Astrocyte of the spinal cord (primary cell): ENCODE results near the gene ACSL3.

ENCODE experiments used
- DNase-seq: peaks from one replicate; pipeline ENCODE4 v3.0.0; 2011; ENCODE audit warnings: low read depth, low spot score
- H3K4me3 ChIP-seq: 2 replicates; pipeline ENCODE4 v1.5.1; 2011; ENCODE audit warnings: low read depth, mild to moderate bottlenecking, low read length, moderate library complexity
- CTCF ChIP-seq: IDR thresholded peaks from 2 replicates; pipeline ENCODE4 v1.5.1; 2012; ENCODE audit warnings: low read depth, mild to moderate bottlenecking, low read length, inconsistent platforms
- in situ Hi-C: cut with HindIII; loops from 2 replicates; pipeline ENCODE4 v1.10.0; 2017; ENCODE audit warnings: low sequenced_read_pairs

Gene ACSL3

GRCh38 chr2:222973733-222974132, 112.9 kb downstream of the ACSL3 start:
- no peak for TF ChIP-seq CTCF
- DNase-seq = no peak
- H3K4me3 ChIP-seq = no peak overlapping the region
- in situ Hi-C loops = no loop called here

- no peak for TF ChIP-seq CTCF
- no peak for DNase-seq
- in situ Hi-C loops = no loop called here
- no peak overlapping the region for H3K4me3 ChIP-seq
Measured at GRCh38 chr2:222976521-222977061, 115.8 kb downstream of the ACSL3 start.

GRCh38 chr2:222977121-222977520, 116.3 kb downstream of the ACSL3 start:
- no peak overlapping the region for H3K4me3 ChIP-seq
- DNase-seq = no peak

GRCh38 chr2:222978850-222979249, 118.0 kb downstream of the ACSL3 start:
- in situ Hi-C loops = no loop called here
- TF ChIP-seq CTCF = no peak
- no peak overlapping the region for H3K4me3 ChIP-seq
- DNase-seq = no peak

More at GRCh38 chr2:222977121-222977520, 116.3 kb downstream of the ACSL3 start:
- no peak for TF ChIP-seq CTCF
- in situ Hi-C loops = no loop called here

DNA sequence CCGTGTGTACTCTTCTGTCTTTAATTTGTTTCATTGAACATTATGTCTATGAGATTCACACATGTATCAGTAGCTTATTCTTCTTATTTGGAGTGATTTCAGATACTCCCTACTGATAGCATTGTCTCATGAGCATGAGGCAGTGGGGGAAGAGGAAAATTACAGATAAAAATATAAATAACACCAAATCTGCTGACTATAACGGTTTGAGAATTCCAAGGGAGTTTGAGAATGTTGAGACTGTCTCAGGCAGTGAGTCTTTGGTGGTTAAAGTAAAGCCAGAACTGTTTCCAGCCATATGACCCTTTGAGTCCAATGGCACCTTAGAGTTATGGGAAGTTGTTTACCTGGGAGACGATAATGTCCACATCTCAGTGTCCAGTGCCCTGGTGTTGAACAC, 118.6 kb downstream of the ACSL3 start:
- DNase-seq = no peak
- no peak for TF ChIP-seq CTCF
- in situ Hi-C loops = no loop called here
- H3K4me3 ChIP-seq = no peak overlapping the region

GRCh38 chr2:222982010-222982908, 121.4 kb downstream of the ACSL3 start:
- peak; percentile 82 for TF ChIP-seq CTCF
- H3K4me3 ChIP-seq = no peak overlapping the region
- in situ Hi-C loops = no loop called here
- DNase-seq = peak; percentile 85
